ENCODE results near the gene CDHR1. TPM values are rescaled to one million over a fixed set of nuclear protein-coding genes. Genes with fewer than 3 reads are reported as not detected.
A peak's percentile ranks its signal among the peaks of the same experiment; 100 is the strongest.

CDHR1 gene
- total RNA-seq, 2 donors from 2014 or later: 3.3 to 10.2 TPM

DNA sequence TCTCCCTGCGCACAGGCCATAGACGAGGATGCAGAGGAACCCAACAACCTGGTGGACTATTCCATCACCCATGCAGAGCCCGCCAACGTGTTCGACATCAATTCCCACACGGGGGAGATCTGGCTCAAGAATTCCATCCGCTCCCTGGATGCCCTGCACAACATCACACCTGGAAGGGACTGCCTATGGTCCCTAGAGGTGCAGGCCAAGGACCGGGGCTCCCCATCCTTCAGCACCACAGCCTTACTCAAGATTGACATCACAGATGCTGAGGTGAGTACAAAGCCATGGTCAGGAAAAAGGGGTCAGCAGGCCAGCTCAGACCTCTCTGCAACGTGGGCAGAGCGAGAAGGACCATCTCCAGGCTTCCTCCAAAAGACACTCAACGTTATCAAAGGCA, 18.7 kb downstream of the CDHR1 start:
- DNase-seq (ENCODE audit: low spot score) (peak; percentile 37), ATAC-seq (no peak)
- Mint-ChIP-seq H3K4me3 (no peak overlapping the region), H3K27ac (no peak overlapping the region), H3K36me3 (no peaks in the 10 kb centered on the region), H3K9me3 (no peaks in the 10 kb centered on the region), H3K4me1 (ENCODE audit: low read depth in 2 of 2) (peaks cover 5 to 6% of the 10 kb centered on the region in 2 donors), H3K27me3 (no peaks in the 10 kb centered on the region)

DNA sequence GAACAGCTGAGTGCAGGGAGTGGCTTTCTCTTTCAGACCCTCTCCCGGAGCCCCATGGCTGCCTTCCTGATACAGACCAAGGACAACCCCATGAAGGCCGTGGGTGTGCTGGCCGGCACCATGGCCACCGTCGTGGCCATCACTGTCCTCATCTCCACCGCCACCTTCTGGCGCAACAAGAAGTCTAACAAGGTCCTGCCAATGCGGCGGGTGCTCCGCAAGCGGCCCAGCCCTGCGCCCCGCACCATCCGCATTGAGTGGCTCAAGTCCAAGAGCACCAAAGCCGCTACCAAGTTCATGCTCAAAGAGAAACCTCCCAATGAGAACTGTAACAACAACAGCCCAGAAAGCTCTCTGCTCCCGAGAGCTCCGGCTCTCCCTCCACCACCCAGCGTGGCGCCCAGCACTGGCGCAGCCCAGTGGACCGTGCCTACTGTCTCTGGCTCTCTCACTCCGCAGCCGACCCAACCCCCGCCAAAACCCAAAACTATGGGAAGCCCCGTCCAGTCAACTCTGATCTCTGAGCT, 19.8 kb downstream of the CDHR1 start:
- H3K9me3 Mint-ChIP-seq: no peaks in the 10 kb centered on the region
- DNase-seq (ENCODE audit: low spot score) (peak; percentile 53), ATAC-seq (peak in 1 of 2 donors; percentile 7)
- peaks cover 5 to 6% of the 10 kb centered on the region in 2 donors for H3K4me1 Mint-ChIP-seq (ENCODE audit: low read depth in 2 of 2)
- no peak overlapping the region for H3K27ac Mint-ChIP-seq
- H3K27me3 Mint-ChIP-seq: no peaks in the 10 kb centered on the region
- peak overlapping the region; percentile 12 for H3K4me3 Mint-ChIP-seq
- H3K36me3 Mint-ChIP-seq: no peaks in the 10 kb centered on the region

GRCh38 chr10:84214612-84215235, 20.4 kb downstream of the CDHR1 start:
- peak; percentile 60 for DNase-seq (ENCODE audit: low spot score)
- ATAC-seq: peak; percentile 50 to 70
- no peaks in the 10 kb centered on the region for H3K9me3 Mint-ChIP-seq
- H3K4me3 Mint-ChIP-seq: peak overlapping the region; percentile 12
- peaks cover 5 to 6% of the 10 kb centered on the region in 2 donors for H3K4me1 Mint-ChIP-seq (ENCODE audit: low read depth in 2 of 2)
- no peaks in the 10 kb centered on the region for H3K36me3 Mint-ChIP-seq
- no peaks in the 10 kb centered on the region for H3K27me3 Mint-ChIP-seq
- no peak overlapping the region for H3K27ac Mint-ChIP-seq

- no peaks in the 10 kb centered on the region for H3K36me3 Mint-ChIP-seq
- H3K4me1 Mint-ChIP-seq (ENCODE audit: low read depth in 2 of 2): peaks cover 5 to 6% of the 10 kb centered on the region in 2 donors
- DNase-seq (ENCODE audit: low spot score) (peak; percentile 18), ATAC-seq (no peak)
- no peaks in the 10 kb centered on the region for H3K9me3 Mint-ChIP-seq
- no peak overlapping the region for H3K27ac Mint-ChIP-seq
- peaks cover 0 to 3% of the 10 kb centered on the region in 2 donors for H3K27me3 Mint-ChIP-seq
- no peak overlapping the region for H3K4me3 Mint-ChIP-seq
These were observed 22.5 kb downstream of the CDHR1 start for GRCh38 chr10:84216834-84217233.

DNA sequence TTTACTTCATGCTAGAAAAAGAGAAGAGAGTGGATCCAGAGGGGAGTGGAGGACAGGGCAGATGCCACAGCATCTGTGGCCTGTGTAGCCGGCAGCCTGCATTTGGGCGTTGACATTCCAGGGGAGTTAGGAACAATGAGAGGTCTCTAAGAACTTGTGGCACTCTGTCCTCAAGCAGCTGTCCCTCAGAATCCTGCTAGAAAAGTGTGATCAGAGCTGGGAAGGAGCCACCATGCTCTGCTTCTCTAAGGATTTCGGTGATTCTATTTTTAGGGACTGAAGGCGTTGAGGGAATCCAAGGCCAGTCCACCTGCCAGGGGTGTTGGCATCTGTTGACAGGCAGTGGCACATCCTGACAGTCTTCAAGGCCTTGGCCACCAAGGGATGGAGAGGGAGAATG, 23.4 kb downstream of the CDHR1 start:
- DNase-seq (ENCODE audit: low spot score): no peak
- Mint-ChIP-seq H3K4me3 (no peak overlapping the region), H3K27me3 (peaks cover 0 to 3% of the 10 kb centered on the region in 2 donors), H3K36me3 (no peaks in the 10 kb centered on the region), H3K27ac (no peak overlapping the region), H3K9me3 (no peaks in the 10 kb centered on the region), H3K4me1 (ENCODE audit: low read depth in 2 of 2) (peaks cover 5 to 6% of the 10 kb centered on the region in 2 donors)
- ATAC-seq: no peak

DNA sequence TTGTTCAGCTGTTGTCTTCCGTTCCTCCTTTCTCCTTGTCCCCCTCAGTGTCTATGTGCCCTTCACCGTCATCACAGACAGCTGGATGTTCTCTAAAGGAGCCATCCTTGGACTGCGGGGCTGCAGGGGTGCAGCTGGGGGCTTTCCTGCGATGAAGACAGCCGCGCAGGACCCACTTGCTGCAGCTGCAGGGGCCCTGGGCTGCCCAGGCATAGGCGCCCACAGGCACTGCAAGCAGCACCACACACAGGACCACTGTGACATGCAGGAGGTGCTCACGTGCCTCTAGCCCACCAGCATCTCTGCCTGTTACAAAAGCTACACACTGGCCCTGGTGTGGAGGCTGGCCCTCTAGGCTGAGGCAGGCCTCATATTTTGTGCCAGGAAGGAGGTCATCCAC, 27.6 kb downstream of the CDHR1 start:
- Mint-ChIP-seq H3K27ac (no peak overlapping the region), H3K4me3 (no peak overlapping the region), H3K9me3 (no peaks in the 10 kb centered on the region), H3K36me3 (no peaks in the 10 kb centered on the region), H3K4me1 (ENCODE audit: low read depth in 2 of 2) (no peaks in the 10 kb centered on the region), H3K27me3 (peaks cover 9 to 11% of the 10 kb centered on the region in 2 donors)
- no peak for ATAC-seq
- no peak for DNase-seq (ENCODE audit: low spot score)

- no peak for DNase-seq (ENCODE audit: low spot score)
- H3K4me1 Mint-ChIP-seq (ENCODE audit: low read depth in 2 of 2): no peaks in the 10 kb centered on the region
- H3K36me3 Mint-ChIP-seq: no peaks in the 10 kb centered on the region
- ATAC-seq: no peak
- no peak overlapping the region for H3K4me3 Mint-ChIP-seq
- H3K27ac Mint-ChIP-seq: no peak overlapping the region
- H3K27me3 Mint-ChIP-seq: peaks cover 20 to 22% of the 10 kb centered on the region in 2 donors
- no peaks in the 10 kb centered on the region for H3K9me3 Mint-ChIP-seq
These were observed 30.2 kb downstream of the CDHR1 start for GRCh38 chr10:84224411-84225028.

GRCh38 chr10:84225427-84226173, 31.3 kb downstream of the CDHR1 start, which contains the start of gene LRIT2:
Gene LRIT2 (minus strand): TSS chr10:84225544. CDS start chr10:84225520, 24 bp downstream.
- Mint-ChIP-seq H3K27ac (no peak within 1 kb of the TSS), H3K9me3 (no peaks in the 10 kb centered on the region), H3K36me3 (no peaks in the 10 kb centered on the region), H3K4me1 (ENCODE audit: low read depth in 2 of 2) (no peaks in the 10 kb centered on the region), H3K27me3 (peaks cover 22 to 31% of the 10 kb centered on the region in 2 donors), H3K4me3 (no peak within 1 kb of the TSS)
- DNase-seq (ENCODE audit: low spot score) (no peak), ATAC-seq (no peak)

- Mint-ChIP-seq H3K27ac (no peak overlapping the region), H3K27me3 (peaks cover 20 to 35% of the 10 kb centered on the region in 2 donors), H3K4me3 (no peak overlapping the region), H3K4me1 (ENCODE audit: low read depth in 2 of 2) (no peaks in the 10 kb centered on the region), H3K9me3 (no peaks in the 10 kb centered on the region), H3K36me3 (no peaks in the 10 kb centered on the region)
- DNase-seq (ENCODE audit: low spot score): no peak
- no peak for ATAC-seq
These were observed 32.3 kb downstream of the CDHR1 start for GRCh38 chr10:84226616-84227015.

- H3K27ac Mint-ChIP-seq: no peak overlapping the region
- peaks cover 22 to 35% of the 10 kb centered on the region in 2 donors for H3K27me3 Mint-ChIP-seq
- H3K4me1 Mint-ChIP-seq (ENCODE audit: low read depth in 2 of 2): no peaks in the 10 kb centered on the region
- no peaks in the 10 kb centered on the region for H3K36me3 Mint-ChIP-seq
- no peaks in the 10 kb centered on the region for H3K9me3 Mint-ChIP-seq
- no peak overlapping the region for H3K4me3 Mint-ChIP-seq
- DNase-seq (ENCODE audit: low spot score): no peak
- no peak for ATAC-seq
These were observed 33.5 kb downstream of the CDHR1 start for GRCh38 chr10:84227810-84228209.

DNA sequence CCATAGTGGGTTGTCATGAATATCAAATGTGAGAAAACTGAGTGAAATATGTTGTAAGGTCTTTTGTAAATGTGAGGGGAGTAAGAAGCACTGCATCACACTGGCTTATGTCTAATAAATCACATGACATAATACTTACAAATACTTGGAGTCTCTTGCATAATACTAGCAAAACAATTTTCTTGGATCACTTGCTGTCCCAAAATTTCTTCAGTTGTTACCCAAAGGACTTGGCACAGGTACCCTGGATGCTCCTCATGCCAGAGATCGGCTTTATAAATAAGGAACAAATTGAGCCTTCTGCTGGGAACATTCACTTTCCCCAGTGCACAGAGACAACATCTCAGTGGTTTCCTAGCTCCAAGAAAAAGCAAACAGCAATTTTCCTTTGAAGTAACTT, 36.0 kb downstream of the CDHR1 start:
- DNase-seq (ENCODE audit: low spot score) (no peak), ATAC-seq (no peak)
- Mint-ChIP-seq H3K9me3 (no peaks in the 10 kb centered on the region), H3K27ac (no peak overlapping the region), H3K4me1 (ENCODE audit: low read depth in 2 of 2) (no peaks in the 10 kb centered on the region), H3K4me3 (no peak overlapping the region), H3K36me3 (no peaks in the 10 kb centered on the region), H3K27me3 (peaks cover 21 to 35% of the 10 kb centered on the region in 2 donors)

DNA sequence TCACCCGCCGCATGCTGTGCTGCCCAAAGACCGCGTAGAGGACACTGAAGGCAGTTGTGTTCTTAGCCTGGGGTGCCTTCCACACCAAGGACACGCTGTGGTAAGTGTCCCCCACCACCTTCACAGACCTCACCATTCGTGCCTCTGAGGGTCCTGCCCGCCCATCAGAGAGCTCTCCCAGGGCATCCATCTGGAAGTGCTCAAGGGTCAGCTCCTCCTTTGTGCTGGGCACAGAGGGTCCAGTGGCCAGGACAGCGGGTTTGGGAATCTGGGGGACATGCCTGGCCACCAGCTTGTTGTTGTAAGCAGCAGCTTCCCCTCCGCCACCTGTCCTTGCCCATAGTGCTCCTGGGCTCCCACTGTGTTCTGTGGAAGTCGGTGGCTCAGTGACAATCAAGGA, 38.0 kb downstream of the CDHR1 start:
- DNase-seq (ENCODE audit: low spot score): no peak
- Mint-ChIP-seq H3K27me3 (peaks cover 27 to 30% of the 10 kb centered on the region in 2 donors), H3K4me3 (no peak overlapping the region), H3K9me3 (no peaks in the 10 kb centered on the region), H3K4me1 (ENCODE audit: low read depth in 2 of 2) (no peaks in the 10 kb centered on the region), H3K36me3 (no peaks in the 10 kb centered on the region), H3K27ac (no peak overlapping the region)
- peak; percentile 8 to 25 for ATAC-seq

- no peaks in the 10 kb centered on the region for H3K36me3 Mint-ChIP-seq
- no peaks in the 10 kb centered on the region for H3K9me3 Mint-ChIP-seq
- DNase-seq (ENCODE audit: low spot score) (no peak), ATAC-seq (no peak)
- H3K27ac Mint-ChIP-seq: no peak overlapping the region
- H3K27me3 Mint-ChIP-seq: peaks cover 20 to 23% of the 10 kb centered on the region in 2 donors
- H3K4me1 Mint-ChIP-seq (ENCODE audit: low read depth in 2 of 2): no peaks in the 10 kb centered on the region
- no peak overlapping the region for H3K4me3 Mint-ChIP-seq
These were observed 39.6 kb downstream of the CDHR1 start for GRCh38 chr10:84233940-84234339.

- ATAC-seq (no peak), DNase-seq (ENCODE audit: low spot score) (no peak)
- Mint-ChIP-seq H3K4me1 (ENCODE audit: low read depth in 2 of 2) (no peaks in the 10 kb centered on the region), H3K27ac (no peak overlapping the region), H3K36me3 (no peaks in the 10 kb centered on the region), H3K4me3 (no peak overlapping the region), H3K27me3 (peaks cover 21 to 27% of the 10 kb centered on the region in 2 donors), H3K9me3 (no peaks in the 10 kb centered on the region)
These were observed 40.1 kb downstream of the CDHR1 start for GRCh38 chr10:84234479-84234878.
